Measurements from ENCODE around the gene CFAP299. TPM values are rescaled to one million over a fixed set of nuclear protein-coding genes. Genes with fewer than 3 reads are reported as not detected.

CFAP299 gene
- total and polyA plus RNA-seq, 2 of the 13 experiments (the other 11 are each of a cell fraction or from before 2014, with no cell fraction given): not detected

GRCh38 chr4:80831383-80832361 is 496.1 kb downstream of the CFAP299 start (continued):
- TF ChIP-seq MAFF (IDR thresholded peaks at IDR 0.05; ENCODE audit: low read depth, low read length) (no peak), BRD4 (CRISPR knock-in tag; IDR thresholded peaks at IDR 0.05) (no peak)
- TF ChIP-seq, protein P1, sequence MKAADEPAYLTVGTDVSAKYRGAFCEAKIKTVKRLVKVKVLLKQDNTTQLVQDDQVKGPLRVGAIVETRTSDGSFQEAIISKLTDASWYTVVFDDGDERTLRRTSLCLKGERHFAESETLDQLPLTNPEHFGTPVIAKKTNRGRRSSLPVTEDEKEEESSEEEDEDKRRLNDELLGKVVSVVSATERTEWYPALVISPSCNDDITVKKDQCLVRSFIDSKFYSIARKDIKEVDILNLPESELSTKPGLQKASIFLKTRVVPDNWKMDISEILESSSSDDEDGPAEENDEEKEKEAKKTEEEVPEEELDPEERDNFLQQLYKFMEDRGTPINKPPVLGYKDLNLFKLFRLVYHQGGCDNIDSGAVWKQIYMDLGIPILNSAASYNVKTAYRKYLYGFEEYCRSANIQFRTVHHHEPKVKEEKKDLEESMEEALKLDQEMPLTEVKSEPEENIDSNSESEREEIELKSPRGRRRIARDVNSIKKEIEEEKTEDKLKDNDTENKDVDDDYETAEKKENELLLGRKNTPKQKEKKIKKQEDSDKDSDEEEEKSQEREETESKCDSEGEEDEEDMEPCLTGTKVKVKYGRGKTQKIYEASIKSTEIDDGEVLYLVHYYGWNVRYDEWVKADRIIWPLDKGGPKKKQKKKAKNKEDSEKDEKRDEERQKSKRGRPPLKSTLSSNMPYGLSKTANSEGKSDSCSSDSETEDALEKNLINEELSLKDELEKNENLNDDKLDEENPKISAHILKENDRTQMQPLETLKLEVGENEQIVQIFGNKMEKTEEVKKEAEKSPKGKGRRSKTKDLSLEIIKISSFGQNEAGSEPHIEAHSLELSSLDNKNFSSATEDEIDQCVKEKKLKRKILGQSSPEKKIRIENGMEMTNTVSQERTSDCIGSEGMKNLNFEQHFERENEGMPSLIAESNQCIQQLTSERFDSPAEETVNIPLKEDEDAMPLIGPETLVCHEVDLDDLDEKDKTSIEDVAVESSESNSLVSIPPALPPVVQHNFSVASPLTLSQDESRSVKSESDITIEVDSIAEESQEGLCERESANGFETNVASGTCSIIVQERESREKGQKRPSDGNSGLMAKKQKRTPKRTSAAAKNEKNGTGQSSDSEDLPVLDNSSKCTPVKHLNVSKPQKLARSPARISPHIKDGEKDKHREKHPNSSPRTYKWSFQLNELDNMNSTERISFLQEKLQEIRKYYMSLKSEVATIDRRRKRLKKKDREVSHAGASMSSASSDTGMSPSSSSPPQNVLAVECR (CRISPR knock-in tag; IDR thresholded peaks at IDR 0.05; ENCODE audit: borderline replicate concordance): no peak
- TF ChIP-seq, protein P2, sequence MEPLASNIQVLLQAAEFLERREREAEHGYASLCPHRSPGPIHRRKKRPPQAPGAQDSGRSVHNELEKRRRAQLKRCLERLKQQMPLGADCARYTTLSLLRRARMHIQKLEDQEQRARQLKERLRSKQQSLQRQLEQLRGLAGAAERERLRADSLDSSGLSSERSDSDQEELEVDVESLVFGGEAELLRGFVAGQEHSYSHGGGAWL (CRISPR knock-in tag; IDR thresholded peaks at IDR 0.05): no peak
- TF ChIP-seq, protein P3, sequence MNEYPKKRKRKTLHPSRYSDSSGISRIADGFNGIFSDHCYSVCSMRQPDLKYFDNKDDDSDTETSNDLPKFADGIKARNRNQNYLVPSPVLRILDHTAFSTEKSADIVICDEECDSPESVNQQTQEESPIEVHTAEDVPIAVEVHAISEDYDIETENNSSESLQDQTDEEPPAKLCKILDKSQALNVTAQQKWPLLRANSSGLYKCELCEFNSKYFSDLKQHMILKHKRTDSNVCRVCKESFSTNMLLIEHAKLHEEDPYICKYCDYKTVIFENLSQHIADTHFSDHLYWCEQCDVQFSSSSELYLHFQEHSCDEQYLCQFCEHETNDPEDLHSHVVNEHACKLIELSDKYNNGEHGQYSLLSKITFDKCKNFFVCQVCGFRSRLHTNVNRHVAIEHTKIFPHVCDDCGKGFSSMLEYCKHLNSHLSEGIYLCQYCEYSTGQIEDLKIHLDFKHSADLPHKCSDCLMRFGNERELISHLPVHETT (CRISPR knock-in tag; conservative IDR thresholded peaks at IDR 0.05): no peak

Measured in HepG2 (cell line).